ENCODE results near the gene TRIM59.

TRIM59 gene

DNA sequence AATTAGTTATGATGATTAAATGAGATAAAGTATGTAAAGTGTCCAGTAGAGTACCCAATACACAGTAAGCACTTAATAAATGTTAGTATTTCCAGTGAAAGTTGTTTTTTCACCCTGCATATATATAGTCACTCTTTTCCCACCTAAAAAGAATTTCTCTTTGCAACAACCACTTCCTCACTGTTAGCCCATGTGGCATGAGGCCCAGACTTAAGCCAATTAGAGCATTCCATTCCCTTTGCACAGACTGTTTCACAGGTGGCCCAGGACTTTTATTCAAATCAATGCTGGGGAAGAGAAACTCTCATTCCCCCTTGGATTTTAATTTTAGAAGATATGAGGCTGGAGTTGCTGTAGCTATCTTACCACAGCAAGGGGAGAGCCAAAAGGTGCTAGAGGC lies 54.3 kb downstream of the TRIM59 start:
- Histone ChIP-seq H3K4me1 (ENCODE audit: insufficient read depth, poor library complexity, severe bottlenecking) (peaks cover 5% of the 10 kb centered on the region), H3K27ac (ENCODE audit: poor library complexity, severe bottlenecking) (peak overlapping the region; percentile 3), H3K36me3 (ENCODE audit: low read depth) (peaks cover 7% of the 10 kb centered on the region), H3K4me3 (ENCODE audit: severe bottlenecking) (no peak overlapping the region), H3K9me3 (ENCODE audit: severe bottlenecking) (no peaks in the 10 kb centered on the region), H3K27me3 (ENCODE audit: insufficient read depth, poor library complexity, severe bottlenecking) (no peaks in the 10 kb centered on the region)
- peak; percentile 43 for ATAC-seq (ENCODE audit: low read depth)
- TF ChIP-seq, protein P1, sequence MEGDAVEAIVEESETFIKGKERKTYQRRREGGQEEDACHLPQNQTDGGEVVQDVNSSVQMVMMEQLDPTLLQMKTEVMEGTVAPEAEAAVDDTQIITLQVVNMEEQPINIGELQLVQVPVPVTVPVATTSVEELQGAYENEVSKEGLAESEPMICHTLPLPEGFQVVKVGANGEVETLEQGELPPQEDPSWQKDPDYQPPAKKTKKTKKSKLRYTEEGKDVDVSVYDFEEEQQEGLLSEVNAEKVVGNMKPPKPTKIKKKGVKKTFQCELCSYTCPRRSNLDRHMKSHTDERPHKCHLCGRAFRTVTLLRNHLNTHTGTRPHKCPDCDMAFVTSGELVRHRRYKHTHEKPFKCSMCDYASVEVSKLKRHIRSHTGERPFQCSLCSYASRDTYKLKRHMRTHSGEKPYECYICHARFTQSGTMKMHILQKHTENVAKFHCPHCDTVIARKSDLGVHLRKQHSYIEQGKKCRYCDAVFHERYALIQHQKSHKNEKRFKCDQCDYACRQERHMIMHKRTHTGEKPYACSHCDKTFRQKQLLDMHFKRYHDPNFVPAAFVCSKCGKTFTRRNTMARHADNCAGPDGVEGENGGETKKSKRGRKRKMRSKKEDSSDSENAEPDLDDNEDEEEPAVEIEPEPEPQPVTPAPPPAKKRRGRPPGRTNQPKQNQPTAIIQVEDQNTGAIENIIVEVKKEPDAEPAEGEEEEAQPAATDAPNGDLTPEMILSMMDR (IDR thresholded peaks at IDR 0.05; ENCODE audit: poor library complexity, severe bottlenecking): no peak
- no peak for DNase-seq (ENCODE audit: low spot score)

- H3K4me1 ChIP-seq (ENCODE audit: insufficient read depth, poor library complexity, severe bottlenecking): peaks cover 5% of the 10 kb centered on the region
- no peaks in the 10 kb centered on the region for H3K9me3 ChIP-seq (ENCODE audit: severe bottlenecking)
- no peak overlapping the region for H3K4me3 ChIP-seq (ENCODE audit: severe bottlenecking)
- DNase-seq (ENCODE audit: low spot score): no peak
- H3K27me3 ChIP-seq (ENCODE audit: insufficient read depth, poor library complexity, severe bottlenecking): no peaks in the 10 kb centered on the region
- no peak for ATAC-seq (ENCODE audit: low read depth)
- H3K36me3 ChIP-seq (ENCODE audit: low read depth): no peaks in the 10 kb centered on the region
- TF ChIP-seq, protein P1 (IDR thresholded peaks at IDR 0.05; ENCODE audit: poor library complexity, severe bottlenecking): no peak
- no peak overlapping the region for H3K27ac ChIP-seq (ENCODE audit: poor library complexity, severe bottlenecking)
Observed at GRCh38 chr3:160394009-160394392, 55.6 kb downstream of the TRIM59 start.

- H3K27ac ChIP-seq (ENCODE audit: poor library complexity, severe bottlenecking): no peak overlapping the region
- ATAC-seq (ENCODE audit: low read depth): no peak
- peaks cover 5% of the 10 kb centered on the region for H3K4me1 ChIP-seq (ENCODE audit: insufficient read depth, poor library complexity, severe bottlenecking)
- TF ChIP-seq, protein P1 (IDR thresholded peaks at IDR 0.05; ENCODE audit: poor library complexity, severe bottlenecking): no peak
- H3K9me3 ChIP-seq (ENCODE audit: severe bottlenecking): no peaks in the 10 kb centered on the region
- no peak for DNase-seq (ENCODE audit: low spot score)
- no peak overlapping the region for H3K4me3 ChIP-seq (ENCODE audit: severe bottlenecking)
- H3K27me3 ChIP-seq (ENCODE audit: insufficient read depth, poor library complexity, severe bottlenecking): no peaks in the 10 kb centered on the region
- H3K36me3 ChIP-seq (ENCODE audit: low read depth): no peaks in the 10 kb centered on the region
Observed at GRCh38 chr3:160393346-160394008, 56.1 kb downstream of the TRIM59 start.

DNA sequence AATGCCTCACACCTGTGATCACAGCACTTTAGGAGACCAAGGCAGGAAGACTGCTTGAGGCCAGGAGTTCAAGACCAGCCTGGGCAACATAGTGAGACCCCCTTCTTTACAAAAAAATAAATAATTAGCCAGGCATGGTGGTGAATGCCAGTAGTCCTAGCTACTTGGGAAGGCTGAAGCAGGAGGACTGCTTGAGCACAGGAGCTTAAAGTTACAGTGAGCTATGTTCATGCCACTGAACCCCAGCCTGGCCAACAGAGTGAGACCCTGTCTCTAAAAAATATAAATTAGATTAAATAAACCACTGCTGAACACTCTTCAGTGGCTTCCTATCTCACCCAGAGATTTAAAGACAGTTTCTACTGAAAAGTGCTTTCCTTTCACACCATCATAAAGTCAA lies 56.8 kb downstream of the TRIM59 start:
- Histone ChIP-seq H3K4me1 (ENCODE audit: insufficient read depth, poor library complexity, severe bottlenecking) (peaks cover 2% of the 10 kb centered on the region), H3K27me3 (ENCODE audit: insufficient read depth, poor library complexity, severe bottlenecking) (no peaks in the 10 kb centered on the region), H3K9me3 (ENCODE audit: severe bottlenecking) (no peaks in the 10 kb centered on the region), H3K4me3 (ENCODE audit: severe bottlenecking) (no peak overlapping the region), H3K36me3 (ENCODE audit: low read depth) (no peaks in the 10 kb centered on the region), H3K27ac (ENCODE audit: poor library complexity, severe bottlenecking) (no peak overlapping the region)
- TF ChIP-seq, protein P1 (IDR thresholded peaks at IDR 0.05; ENCODE audit: poor library complexity, severe bottlenecking): no peak
- ATAC-seq (ENCODE audit: low read depth): no peak
- DNase-seq (ENCODE audit: low spot score): no peak

DNA sequence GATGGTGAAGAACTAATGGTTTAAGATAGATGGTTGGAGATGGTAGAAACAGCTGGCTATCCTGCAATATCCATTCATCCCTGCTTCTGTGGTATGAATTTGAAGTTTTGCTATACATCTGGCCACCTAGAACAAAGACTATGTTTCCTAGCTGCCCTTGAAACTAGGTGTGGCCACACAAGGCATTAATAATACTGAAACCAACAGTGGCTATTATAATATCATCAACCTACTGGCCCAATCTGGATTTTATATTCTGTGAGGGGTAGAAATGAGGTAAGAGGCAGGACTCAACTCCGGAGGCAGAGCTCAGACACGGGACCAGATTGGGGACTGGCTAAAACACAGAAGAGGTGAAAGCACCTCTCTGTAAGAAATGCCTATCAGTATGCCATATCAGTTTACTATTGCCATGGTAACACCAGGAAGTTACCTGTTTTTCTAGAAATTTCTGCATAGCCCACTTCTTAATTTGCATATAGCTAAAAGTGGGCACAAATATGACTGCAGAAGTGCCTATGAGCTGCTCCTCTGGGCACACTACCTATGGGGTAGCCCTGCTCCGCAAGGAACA lies 58.9 kb downstream of the TRIM59 start:
- TF ChIP-seq, protein P1 (IDR thresholded peaks at IDR 0.05; ENCODE audit: poor library complexity, severe bottlenecking): no peak
- no peak overlapping the region for H3K4me3 ChIP-seq (ENCODE audit: severe bottlenecking)
- H3K4me1 ChIP-seq (ENCODE audit: insufficient read depth, poor library complexity, severe bottlenecking): no peaks in the 10 kb centered on the region
- ATAC-seq (ENCODE audit: low read depth): no peak
- no peaks in the 10 kb centered on the region for H3K36me3 ChIP-seq (ENCODE audit: low read depth)
- H3K9me3 ChIP-seq (ENCODE audit: severe bottlenecking): no peaks in the 10 kb centered on the region
- no peak overlapping the region for H3K27ac ChIP-seq (ENCODE audit: poor library complexity, severe bottlenecking)
- no peak for DNase-seq (ENCODE audit: low spot score)
- H3K27me3 ChIP-seq (ENCODE audit: insufficient read depth, poor library complexity, severe bottlenecking): no peaks in the 10 kb centered on the region
